Body of pancreas (tissue), 4 donors: Measurements from ENCODE around the gene RIPK4. TPM values are rescaled to one million over a fixed set of nuclear protein-coding genes. Genes with fewer than 3 reads are reported as not detected.

Experiments
- ATAC-seq: fragments of 150-250 bp; one replicate; pipeline ENCODE4 v1.9.1; 2016
- DNase-seq, 4 donors: peaks; one replicate each; pipeline ENCODE4 v3.0.0-alpha.2; 2019
- H3K27ac ChIP-seq, 4 donors: fragments of 200-600 bp; sonication (generic); 1 replicate in 3 of 4; 2 replicates in 1 of 4; pipeline versions ENCODE4 v1.5.1 to v1.6.1; 2016 to 2019; ENCODE audit warnings: mild to moderate bottlenecking in 1 of 4, mixed read lengths in 1 of 4, moderate library complexity in 1 of 4
- H3K27me3 ChIP-seq, 2 donors: fragments of 200-600 bp; sonication (generic); one replicate each; pipeline ENCODE4 v1.6.0; 2016; ENCODE audit warnings: mild to moderate bottlenecking in 1 of 2
- H3K36me3 ChIP-seq, 2 donors: fragments of 200-600 bp; sonication (generic); replicated peaks in 1 of 2; 2 replicates each; pipeline ENCODE4 v1.5.1; 2016; ENCODE audit warnings: low read depth in 2 of 2; ENCODE audit not compliant: insufficient read depth in 1 of 2
- H3K4me1 ChIP-seq: fragments of 200-600 bp; sonication (generic); one replicate; pipeline ENCODE4 v1.6.0; 2016
- H3K4me3 ChIP-seq, 2 donors: fragments of 200-600 bp; sonication (generic); 1 replicate in 1 of 2; 2 replicates in 1 of 2; pipeline ENCODE4 v1.5.1; 2016 to 2019
- H3K9me3 ChIP-seq, 3 donors: fragments of 200-600 bp; sonication (generic); 1 replicate in 2 of 3; 2 replicates in 1 of 3; pipeline ENCODE4 v1.5.1; 2016
- POLR2A ChIP-seq, 3 donors: fragments of 450-650 bp; IDR thresholded peaks; one replicate each; pipeline ENCODE4 v1.6.1; 2016; ENCODE audit warnings: antibody characterized with exemption in 3 of 3, mild to moderate bottlenecking in 2 of 3
- WGBS, 2 donors: methylation state at CpG; one replicate each; pipeline ENCODE4 v1.1.5; 2017; 5-methylcytosine and 5-hydroxymethylcytosine counted together
- intact Hi-C: fragments of 100-400 bp; cut with DNase I; formaldehyde crosslinking; loops from one replicate; pipeline ENCODE4 v1.15.1; 2023
- total RNA-seq, 2 donors: library from RNA; depleted of rRNA; stranded (reverse); fragments of >200 nt; gene quantifications; one replicate each; pipeline ENCODE4 v1.1.0, GENCODE V29; 2016
- TF ChIP-seq, protein P1 (sequence below), 7 experiments: fragments of 450-650 bp in 4 of 7; fragments of 200-600 bp in 3 of 7; sonication (generic) in 3 of 7; IDR thresholded peaks; one replicate each; pipeline ENCODE4 v1.5.1; 2016 to 2019; ENCODE audit warnings: antibody characterized with exemption in 7 of 7

Gene RIPK4
- total RNA-seq, 2 donors from 2014 or later, result 14.5 to 18.1 TPM

DNA sequence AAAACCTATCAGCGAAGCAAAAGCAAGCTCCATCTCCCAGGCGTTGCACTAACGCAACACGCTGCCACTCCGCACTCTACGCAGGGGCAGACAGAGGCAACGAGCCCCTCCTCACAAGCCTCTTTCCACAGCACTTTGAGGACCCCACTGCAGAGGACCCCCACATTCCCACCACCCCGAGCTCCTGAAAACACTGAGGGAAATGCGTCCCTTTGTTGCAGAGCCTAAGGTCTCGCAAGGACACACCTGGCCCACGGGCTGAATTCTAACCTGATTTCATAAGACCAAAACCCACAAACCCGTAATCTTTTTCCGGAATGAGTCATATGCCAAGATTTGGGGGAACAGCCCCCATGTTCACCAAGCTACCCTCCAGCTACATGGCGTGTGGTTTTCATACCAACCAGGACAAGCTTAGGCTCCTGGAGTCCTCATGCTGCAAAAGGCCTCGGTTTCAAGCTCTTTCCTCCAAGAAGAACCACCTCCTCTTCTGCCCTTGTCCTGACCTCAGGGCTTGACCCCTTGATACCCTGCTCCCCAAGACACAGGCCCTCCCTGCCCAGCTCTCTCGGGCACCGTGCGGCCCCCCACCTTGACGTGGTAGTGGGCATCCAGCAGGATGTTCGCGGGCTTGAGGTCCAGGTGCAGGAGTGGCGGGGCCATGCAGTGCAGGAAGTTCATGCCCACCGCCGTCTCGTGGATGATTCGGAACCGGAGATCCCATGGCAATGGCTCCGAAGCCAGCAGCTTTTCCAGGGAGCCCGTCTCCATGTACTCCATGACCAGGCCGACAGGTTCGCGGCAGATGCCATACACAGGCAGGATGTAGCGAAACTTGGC, 10.7 kb downstream of the RIPK4 start:
- Histone ChIP-seq H3K27ac (no peak overlapping the region), H3K36me3 (no peaks in the 10 kb centered on the region), H3K4me3 (no peak overlapping the region), H3K27me3 (no peaks in the 10 kb centered on the region), H3K4me1 (peaks cover 59% of the 10 kb centered on the region), H3K9me3 (no peaks in the 10 kb centered on the region)
- TF ChIP-seq, protein P1, sequence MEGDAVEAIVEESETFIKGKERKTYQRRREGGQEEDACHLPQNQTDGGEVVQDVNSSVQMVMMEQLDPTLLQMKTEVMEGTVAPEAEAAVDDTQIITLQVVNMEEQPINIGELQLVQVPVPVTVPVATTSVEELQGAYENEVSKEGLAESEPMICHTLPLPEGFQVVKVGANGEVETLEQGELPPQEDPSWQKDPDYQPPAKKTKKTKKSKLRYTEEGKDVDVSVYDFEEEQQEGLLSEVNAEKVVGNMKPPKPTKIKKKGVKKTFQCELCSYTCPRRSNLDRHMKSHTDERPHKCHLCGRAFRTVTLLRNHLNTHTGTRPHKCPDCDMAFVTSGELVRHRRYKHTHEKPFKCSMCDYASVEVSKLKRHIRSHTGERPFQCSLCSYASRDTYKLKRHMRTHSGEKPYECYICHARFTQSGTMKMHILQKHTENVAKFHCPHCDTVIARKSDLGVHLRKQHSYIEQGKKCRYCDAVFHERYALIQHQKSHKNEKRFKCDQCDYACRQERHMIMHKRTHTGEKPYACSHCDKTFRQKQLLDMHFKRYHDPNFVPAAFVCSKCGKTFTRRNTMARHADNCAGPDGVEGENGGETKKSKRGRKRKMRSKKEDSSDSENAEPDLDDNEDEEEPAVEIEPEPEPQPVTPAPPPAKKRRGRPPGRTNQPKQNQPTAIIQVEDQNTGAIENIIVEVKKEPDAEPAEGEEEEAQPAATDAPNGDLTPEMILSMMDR (IDR thresholded peaks at IDR 0.05), result no peak
- TF ChIP-seq POLR2A (IDR thresholded peaks at IDR 0.05), result no peak
- peak in 1 of 4 donors; percentile 5 for DNase-seq
- ATAC-seq, result no peak
- intact Hi-C loops, result no loop called here
- 95% methylated on average over 33 of the region's 33 CpGs for WGBS, 2 donors

DNA sequence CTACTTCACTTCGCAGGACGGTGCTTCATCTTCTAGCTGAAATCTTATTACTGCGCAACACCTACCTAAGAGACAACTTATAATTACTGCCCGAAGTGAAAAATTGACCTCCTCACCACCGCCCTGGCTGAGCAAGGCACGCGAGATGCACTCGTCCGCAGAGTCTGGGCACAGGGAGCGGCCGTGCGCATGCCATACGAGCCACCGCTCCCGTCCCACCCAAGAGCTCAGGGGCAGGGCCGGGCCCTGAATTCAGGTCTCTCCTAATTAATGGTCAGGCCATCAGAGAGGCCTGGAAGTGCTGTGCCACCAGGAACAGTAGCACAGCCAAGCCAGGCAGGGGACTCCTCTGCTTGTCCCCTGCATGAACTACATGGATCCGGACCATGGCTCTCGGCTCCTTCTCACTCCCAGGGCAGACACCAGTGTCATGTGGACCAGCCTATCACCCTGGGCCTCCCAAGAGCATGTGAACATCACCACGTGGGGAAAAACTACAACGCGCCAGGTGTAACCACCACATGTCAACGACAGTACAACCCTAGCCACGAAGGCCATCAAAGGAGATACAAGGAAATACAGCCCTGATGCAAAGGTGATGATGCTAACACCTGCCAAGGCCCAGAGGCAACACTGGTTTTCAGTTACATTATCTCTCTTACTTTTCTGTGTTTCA, 11.5 kb downstream of the RIPK4 start:
- 81 to 83% methylated on average over 21 to 23 of the region's 23 CpGs for WGBS, 2 donors
- Histone ChIP-seq H3K4me1 (peaks cover 56% of the 10 kb centered on the region), H3K4me3 (no peak overlapping the region), H3K27me3 (no peaks in the 10 kb centered on the region), H3K27ac (no peak overlapping the region), H3K9me3 (no peaks in the 10 kb centered on the region), H3K36me3 (no peaks in the 10 kb centered on the region)
- TF ChIP-seq, protein P1 (IDR thresholded peaks at IDR 0.05), result no peak
- TF ChIP-seq POLR2A (IDR thresholded peaks at IDR 0.05), result no peak
- intact Hi-C loops, result no loop called here
- no peak for ATAC-seq
- DNase-seq, result peak in 2 of 4 donors; percentile 4 to 6

DNA sequence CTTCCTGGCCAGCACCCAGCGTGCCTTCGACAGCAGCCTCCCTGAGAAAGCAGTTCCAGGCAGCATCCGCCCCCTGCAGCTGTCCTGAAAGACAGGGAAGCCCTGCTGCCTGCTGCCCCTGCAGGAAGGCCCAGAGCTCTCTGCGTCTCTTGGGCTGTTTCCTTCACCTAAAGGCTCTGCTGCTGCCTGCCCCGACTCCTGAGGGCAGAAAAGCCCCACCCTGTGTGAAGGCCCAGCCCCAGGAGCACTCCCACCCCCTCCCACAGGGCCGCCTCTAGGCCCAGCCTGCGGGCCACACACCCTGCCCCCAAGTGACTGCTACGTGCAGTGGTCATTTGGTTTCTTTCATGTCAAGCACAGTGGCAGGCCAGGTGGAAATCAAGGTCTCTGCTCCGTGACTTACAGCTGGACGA, 12.4 kb downstream of the RIPK4 start:
- no peak overlapping the region for H3K4me3 ChIP-seq
- H3K4me1 ChIP-seq, result peaks cover 47% of the 10 kb centered on the region
- H3K27me3 ChIP-seq, result no peaks in the 10 kb centered on the region
- H3K27ac ChIP-seq, result no peak overlapping the region
- intact Hi-C loops, result no loop called here
- DNase-seq (peak in 1 of 4 donors; percentile 11), ATAC-seq (no peak)
- H3K9me3 ChIP-seq, result no peaks in the 10 kb centered on the region
- TF ChIP-seq, protein P1 (IDR thresholded peaks at IDR 0.05), result no peak
- no peak for TF ChIP-seq POLR2A (IDR thresholded peaks at IDR 0.05)
- 19 to 40% methylated on average over 3 to 10 of the region's 10 CpGs for WGBS, 2 donors
- peaks cover 0 to under 1% of the 10 kb centered on the region in 2 donors for H3K36me3 ChIP-seq

DNA sequence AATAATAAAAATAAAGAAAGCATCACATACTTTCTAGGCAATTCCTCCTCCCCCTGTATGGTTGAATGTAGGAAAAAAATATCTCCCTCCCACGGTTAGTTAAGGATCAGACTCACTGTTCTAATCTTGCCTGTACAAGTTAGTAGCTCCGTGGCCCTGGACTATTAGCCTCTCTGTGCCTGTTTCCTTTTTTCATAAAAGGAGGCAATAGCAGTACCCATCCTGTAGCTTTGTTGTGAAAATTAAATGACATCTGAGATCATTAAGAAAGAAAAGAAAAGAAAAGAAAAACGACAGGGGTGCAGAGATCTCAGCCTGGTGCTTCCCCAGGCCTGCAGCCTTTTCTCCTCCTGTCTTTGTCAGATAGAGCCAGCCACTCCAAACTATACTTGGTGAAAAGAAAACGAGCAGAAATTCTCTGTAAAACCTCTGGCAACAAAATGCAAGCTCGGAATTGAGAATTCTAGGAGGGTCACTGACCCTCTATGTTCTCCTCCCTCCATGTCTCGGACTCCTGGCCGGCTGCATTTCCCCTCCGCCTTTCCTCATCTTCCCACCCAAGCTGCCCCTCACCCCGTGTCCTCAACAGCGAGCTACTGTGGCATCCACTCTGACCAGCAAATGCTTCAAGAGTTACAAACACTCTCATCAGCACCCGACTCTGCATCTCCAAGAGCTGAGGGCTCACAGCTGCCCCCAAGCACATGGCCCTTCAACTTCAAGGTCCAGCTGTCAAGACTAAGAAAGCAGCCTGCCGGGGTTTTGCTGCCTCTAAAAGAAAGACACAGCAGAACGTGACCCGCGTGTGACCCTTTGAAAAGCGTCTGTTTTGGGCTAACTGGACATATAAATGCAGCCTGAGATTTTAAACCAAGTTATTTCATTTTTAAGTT, 13.6 kb downstream of the RIPK4 start:
- TF ChIP-seq, protein P1 (IDR thresholded peaks at IDR 0.05), result no peak
- TF ChIP-seq POLR2A (IDR thresholded peaks at IDR 0.05), result no peak
- ATAC-seq, result no peak
- no peak for DNase-seq

More for the DNA sequence above, 13.6 kb downstream of the RIPK4 start:
- H3K9me3 ChIP-seq, result no peaks in the 10 kb centered on the region
- H3K4me3 ChIP-seq, result no peak overlapping the region
- WGBS, 2 donors, result 52% methylated on average over 16 of the region's 16 CpGs
- H3K36me3 ChIP-seq, result peaks cover 0 to 7% of the 10 kb centered on the region in 2 donors
- intact Hi-C loops, result no loop called here
- no peaks in the 10 kb centered on the region for H3K27me3 ChIP-seq
- H3K4me1 ChIP-seq, result peaks cover 37% of the 10 kb centered on the region
- no peak overlapping the region for H3K27ac ChIP-seq
